GM18870 (cell line): Measurements from ENCODE around the gene NFS1.

Experiments used
- ATAC-seq: cut with Tn5 transposase; IDR thresholded peaks from one replicate; pipeline ENCODE4 v1.9.1; 2021; ENCODE audit warnings: moderate library complexity; ENCODE audit not compliant: unreplicated experiment

Gene NFS1

GRCh38 chr20:35680452-35681183, 18.5 kb downstream of the NFS1 start:
- no peak for ATAC-seq

GRCh38 chr20:35674921-35675320, 24.2 kb downstream of the NFS1 start:
- ATAC-seq = no peak

- no peak for ATAC-seq
These were observed 25.3 kb downstream of the NFS1 start for GRCh38 chr20:35673884-35674283.

GRCh38 chr20:35669681-35670080, 29.5 kb downstream of the NFS1 start:
- ATAC-seq = no peak

- no peak for ATAC-seq
These were observed 29.9 kb downstream of the NFS1 start for GRCh38 chr20:35669221-35669620.

GRCh38 chr20:35665949-35666288, 33.2 kb downstream of the NFS1 start:
- ATAC-seq = no peak

- ATAC-seq = peak; percentile 51
These were observed 34.5 kb downstream of the NFS1 start, which contains the start of the genes CPNE1 and RBM12 for GRCh38 chr20:35664466-35665206. Gene CPNE1 (minus strand): TSS chr20:35664900. CDS start chr20:35632923, 31,977 bp downstream. Gene RBM12 (minus strand): TSS chr20:35664900. CDS start chr20:35655322, 9,578 bp downstream.

- ATAC-seq = peak; percentile 5
These were observed 35.4 kb downstream of the NFS1 start for GRCh38 chr20:35663516-35664465.

- ATAC-seq = no peak
These were observed 36.6 kb downstream of the NFS1 start for GRCh38 chr20:35662551-35662950.

- ATAC-seq = no peak
These were observed 37.2 kb downstream of the NFS1 start for GRCh38 chr20:35661908-35662307.

GRCh38 chr20:35661053-35661452, 38.1 kb downstream of the NFS1 start:
- no peak for ATAC-seq

- no peak for ATAC-seq
These were observed 38.8 kb downstream of the NFS1 start for GRCh38 chr20:35660122-35660937.

GRCh38 chr20:35657271-35657670, 41.9 kb downstream of the NFS1 start:
- no peak for ATAC-seq

GRCh38 chr20:35654415-35654814, 44.7 kb downstream of the NFS1 start:
- ATAC-seq = no peak

- no peak for ATAC-seq
These were observed 45.3 kb downstream of the NFS1 start for GRCh38 chr20:35653893-35654292.

- no peak for ATAC-seq
These were observed 45.8 kb downstream of the NFS1 start for GRCh38 chr20:35653430-35653734.

GRCh38 chr20:35652641-35653429, 46.3 kb downstream of the NFS1 start:
- ATAC-seq = no peak

- ATAC-seq = no peak
These were observed 47.2 kb downstream of the NFS1 start for GRCh38 chr20:35651958-35652357.

GRCh38 chr20:35650632-35651031, 48.5 kb downstream of the NFS1 start:
- no peak for ATAC-seq

- ATAC-seq = no peak
These were observed 50.3 kb downstream of the NFS1 start for GRCh38 chr20:35648836-35649235.
